ENCODE data around the gene SLC29A1.
"Not testable (repeated sequence)": the region's sequence is repeated elsewhere in the genome, so short reads cannot be mapped to it uniquely, and the experiment has no call there.

SLC29A1 gene

DNA sequence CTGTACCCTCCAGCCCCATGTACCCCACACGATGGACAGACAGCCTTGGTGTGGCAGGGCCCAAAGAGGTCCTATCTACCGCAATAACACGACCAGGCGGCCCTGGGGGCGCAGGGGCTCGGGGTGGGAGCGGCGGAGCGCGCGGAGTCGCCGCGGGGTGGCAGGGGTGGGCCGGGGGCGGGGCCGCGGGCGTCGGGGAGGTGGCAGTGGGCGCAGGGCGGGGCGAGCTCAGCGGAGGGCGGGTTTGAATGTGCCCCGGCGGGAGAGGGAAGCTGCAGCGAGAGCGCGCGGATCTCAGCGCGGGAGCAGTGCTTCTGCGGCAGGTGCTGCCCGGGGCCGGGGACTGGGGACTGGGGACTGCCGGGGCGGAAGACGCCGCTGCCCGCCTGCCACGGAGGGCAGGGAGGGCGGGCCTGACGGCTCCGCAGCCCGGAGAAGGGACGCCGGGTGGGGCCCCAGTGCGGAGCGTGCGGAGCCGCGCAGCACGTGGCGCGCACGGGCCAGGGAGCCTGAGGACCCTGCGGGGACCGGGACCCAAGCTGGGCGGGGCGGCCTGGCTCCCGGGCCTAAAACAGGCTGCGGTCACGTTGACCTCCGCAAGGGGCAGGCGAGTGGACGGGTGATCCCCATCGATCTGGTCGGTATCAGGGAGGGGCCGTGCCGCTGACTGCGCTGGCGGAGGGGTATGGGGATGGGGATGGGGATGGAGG lies at the start of gene SLC29A1:
TSS of gene SLC29A1 (plus strand) at position 277 of the 710 bp plus-strand sequence. CDS start 3,719 bp downstream, outside the sequence.
- no peak for DNase-seq (ENCODE audit: low read depth, low spot score)

DNA sequence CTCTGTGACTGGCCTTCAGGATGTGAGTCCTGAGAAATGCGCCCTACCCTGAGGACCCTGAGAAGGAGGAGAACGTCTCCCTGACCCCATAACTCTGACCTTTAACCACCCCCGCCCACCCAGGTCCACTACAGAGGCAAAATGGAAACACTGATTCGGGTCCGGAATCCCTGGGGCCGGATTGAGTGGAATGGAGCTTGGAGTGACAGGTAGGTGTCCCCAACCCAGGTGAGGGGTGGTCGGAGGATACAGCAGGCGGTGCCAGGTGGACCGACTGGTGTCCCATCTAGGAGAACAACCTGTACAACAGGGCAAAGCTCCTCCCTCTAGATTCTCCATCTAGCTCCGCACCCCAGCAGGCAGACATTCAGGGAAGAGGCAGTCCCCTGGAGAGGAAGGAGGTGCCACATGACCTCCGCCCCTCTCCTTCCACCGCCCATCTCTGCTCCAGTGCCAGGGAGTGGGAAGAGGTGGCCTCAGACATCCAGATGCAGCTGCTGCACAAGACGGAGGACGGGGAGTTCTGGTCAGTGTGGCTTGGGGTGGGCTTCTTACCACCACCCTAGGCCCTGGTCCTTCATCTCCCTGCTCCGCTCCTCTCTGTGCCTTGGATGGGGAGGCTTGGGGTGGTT lies 47.1 kb upstream of the SLC29A1 start:
- no peak for DNase-seq (ENCODE audit: low read depth, low spot score)

DNA sequence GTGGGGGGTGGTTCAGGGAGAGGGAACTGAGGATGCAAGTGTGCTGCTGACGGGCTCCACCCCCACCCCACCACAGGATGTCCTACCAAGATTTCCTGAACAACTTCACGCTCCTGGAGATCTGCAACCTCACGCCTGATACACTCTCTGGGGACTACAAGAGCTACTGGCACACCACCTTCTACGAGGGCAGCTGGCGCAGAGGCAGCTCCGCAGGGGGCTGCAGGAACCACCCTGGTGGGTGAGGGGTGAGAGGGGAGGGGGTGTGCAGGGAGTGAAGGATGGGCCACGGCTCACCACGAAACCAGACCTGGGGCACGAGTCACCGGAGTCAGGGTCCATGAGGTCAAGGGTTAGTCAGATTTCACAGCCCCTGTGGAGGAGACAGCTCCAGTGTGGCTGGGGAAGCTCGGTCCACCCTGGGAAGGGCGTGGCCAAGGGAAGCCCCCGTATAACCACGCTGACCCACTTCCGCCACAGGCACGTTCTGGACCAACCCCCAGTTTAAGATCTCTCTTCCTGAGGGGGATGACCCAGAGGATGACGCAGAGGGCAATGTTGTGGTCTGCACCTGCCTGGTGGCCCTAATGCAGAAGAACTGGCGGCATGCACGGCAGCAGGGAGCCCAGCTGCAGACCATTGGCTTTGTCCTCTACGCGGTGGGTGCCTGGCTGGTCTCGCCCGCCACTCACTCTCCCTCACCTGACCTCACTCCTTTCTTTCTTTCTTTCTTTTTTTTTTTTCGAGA lies 46.5 kb upstream of the SLC29A1 start:
- DNase-seq (ENCODE audit: low read depth, low spot score) = no peak

DNA sequence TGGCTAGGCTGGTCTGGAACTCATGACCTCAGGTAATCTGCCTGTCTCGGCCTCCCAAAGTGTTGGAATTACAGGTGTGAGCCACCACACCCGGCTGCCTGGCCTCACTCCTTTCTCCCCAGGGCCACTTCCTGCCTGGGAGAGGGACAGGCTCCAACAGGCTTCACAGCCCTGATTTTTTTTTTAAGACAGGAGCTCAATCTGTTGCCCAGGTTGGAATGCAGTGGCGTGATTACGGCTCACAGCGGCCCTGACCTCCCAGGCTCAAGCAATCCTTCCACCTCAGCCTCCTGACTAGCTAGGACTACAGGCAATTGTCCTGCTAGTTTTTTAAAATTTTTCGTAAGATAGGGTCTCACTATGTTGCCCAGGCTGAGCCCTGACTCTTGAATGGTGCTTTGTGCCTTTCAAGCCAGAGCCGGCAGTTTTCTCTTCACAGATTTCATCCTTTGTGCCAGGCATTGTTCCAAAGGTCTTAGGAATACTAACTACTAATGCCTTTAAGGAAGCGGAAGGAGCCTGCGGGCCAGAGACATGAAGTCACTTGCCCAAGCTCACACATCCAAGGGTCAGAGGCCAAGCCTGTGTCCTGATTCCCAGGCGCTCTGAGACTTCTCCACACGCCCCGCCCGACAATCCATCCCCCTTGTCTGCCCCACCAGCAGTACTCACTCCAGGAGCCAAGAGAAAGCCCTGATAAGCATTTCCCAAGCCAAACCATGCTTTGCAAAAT lies 45.5 kb upstream of the SLC29A1 start:
- no peak for DNase-seq (ENCODE audit: low read depth, low spot score)

DNA sequence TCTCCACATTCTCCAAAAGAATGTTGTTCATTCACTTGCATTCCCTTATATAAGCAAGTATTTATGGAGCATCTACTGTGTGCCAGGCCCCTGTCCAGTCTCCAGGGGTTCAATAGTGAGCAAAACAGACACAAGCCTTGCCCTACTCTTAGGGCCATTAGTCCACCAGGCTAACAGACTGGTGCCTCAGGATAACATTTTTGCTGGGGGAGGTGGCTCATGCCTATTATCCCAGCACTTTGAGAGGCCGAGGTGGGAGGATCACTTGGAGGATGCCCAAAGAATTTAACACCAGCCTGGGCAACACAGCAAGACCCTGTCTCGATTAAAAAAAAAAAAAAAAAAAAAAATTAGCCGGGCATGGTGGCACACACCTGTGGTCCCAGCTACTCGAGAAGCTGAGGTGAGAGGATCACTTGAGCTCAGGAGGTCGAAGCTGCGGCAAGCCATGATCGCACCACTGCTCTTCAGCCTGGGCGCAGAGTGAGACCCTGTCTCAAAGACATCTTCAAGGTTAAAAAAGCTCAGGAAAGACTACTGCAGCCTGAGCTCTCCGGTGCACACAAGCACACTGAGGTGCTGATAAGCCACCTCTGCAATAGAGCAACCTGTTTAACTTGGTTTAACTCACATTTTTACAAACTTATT lies 44.8 kb upstream of the SLC29A1 start:
- no peak for DNase-seq (ENCODE audit: low read depth, low spot score)

DNA sequence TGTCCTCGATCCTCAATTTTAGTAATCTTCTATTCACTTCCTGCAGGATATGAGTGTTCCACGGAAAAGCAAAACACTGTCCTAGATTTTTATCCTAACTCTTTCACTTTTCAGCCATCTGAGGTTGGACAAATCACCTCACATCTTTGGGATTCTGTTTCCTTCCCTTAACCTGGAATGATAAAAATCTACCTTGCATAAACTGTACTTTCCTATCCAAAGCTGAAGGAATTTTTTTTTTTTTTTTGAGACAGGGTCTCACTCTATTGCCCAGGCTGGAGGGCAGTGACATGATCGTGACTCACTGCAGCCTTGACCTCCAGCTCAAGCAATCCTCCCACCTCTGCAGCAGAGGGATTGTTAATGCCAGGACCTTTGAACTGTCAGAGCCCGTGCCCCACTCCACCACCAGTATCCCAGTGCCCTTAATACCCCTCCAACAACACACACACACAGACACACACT lies 44.3 kb upstream of the SLC29A1 start:
- DNase-seq (ENCODE audit: low read depth, low spot score) = no peak

DNA sequence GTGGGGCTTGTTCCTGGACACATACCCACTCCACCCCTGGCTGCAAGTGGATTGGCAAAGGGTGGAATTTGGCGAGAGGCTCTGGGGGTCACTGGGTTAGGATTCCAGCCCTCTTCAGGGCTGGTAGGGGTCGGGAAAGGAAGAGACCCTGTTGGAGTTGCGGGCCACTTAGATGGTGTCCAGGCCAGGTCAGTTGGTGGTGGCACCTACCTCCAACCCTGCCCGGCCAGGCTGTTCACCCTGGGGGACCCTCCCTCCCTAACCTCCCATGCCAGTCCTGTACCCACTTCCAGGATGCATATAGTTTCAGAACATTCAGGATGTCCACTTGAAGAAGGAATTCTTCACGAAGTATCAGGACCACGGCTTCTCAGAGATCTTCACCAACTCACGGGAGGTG lies 43.7 kb upstream of the SLC29A1 start:
- no peak for DNase-seq (ENCODE audit: low read depth, low spot score)

DNA sequence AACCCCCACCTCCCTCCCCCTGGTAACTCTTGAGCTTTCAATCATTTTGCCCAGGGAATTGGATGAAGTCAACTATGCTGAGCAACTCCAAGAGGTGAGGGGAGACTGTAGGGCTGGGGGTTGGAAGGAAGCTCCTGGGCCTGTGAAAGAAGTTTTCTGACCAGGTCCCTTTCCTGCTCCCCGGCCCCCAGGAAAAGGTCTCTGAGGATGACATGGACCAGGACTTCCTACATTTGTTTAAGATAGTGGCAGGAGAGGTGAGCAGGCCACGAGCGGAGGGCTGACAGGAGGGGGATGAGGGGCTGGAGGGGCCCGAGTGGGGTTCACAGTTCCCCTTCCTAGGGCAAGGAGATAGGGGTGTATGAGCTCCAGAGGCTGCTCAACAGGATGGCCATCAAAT lies 43.0 kb upstream of the SLC29A1 start:
- no peak for DNase-seq (ENCODE audit: low read depth, low spot score)

DNA sequence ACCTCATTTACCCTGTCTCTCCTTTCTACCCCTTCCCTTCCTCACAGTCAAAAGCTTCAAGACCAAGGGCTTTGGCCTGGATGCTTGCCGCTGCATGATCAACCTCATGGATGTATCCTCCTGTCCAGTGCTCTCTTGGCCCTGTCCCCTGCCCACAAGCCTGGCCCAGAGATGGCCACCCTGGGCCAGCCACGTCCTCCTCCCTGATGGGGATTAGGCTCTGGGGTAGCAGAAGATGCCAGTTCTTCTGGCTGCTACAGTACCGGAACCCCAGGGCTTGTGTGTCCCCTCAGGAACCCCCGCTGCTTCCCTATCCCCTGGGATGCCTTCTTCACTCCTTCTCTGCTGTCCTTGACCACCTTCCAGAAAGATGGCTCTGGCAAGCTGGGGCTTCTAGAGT lies 42.5 kb upstream of the SLC29A1 start:
- no peak for DNase-seq (ENCODE audit: low read depth, low spot score)

DNA sequence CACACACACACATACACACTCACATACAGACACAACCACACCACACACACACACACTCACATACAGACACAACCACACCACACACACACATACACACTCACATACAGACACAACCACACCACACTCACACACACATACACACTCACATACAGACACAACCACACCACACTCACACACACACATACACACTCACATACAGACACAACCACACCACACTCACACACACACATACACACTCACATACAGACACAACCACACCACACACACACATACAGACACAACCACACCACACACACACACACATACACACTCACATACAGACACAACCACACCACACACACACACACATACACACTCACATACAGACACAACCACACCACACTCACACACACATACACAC lies 41.6 kb upstream of the SLC29A1 start:
- not testable (repeated sequence) for DNase-seq (ENCODE audit: low read depth, low spot score)

DNA sequence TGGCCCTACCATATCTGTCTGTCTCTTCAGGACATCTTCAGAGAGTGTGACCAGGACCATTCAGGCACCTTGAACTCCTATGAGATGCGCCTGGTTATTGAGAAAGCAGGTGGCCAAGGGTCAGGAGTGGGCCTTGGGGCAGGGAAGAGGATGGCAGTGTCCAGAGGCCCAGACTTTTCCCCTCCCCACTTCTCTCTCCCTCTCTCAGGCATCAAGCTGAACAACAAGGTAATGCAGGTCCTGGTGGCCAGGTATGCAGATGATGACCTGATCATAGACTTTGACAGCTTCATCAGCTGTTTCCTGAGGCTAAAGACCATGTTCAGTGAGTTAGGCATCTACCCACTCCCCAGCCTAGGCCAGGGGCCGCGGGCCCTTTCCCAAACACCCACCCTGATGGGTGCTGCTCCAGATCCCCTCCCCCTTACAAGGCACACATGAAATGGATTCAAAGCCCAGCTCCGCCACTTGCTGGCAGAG lies 40.4 kb upstream of the SLC29A1 start:
- no peak for DNase-seq (ENCODE audit: low read depth, low spot score)

DNA sequence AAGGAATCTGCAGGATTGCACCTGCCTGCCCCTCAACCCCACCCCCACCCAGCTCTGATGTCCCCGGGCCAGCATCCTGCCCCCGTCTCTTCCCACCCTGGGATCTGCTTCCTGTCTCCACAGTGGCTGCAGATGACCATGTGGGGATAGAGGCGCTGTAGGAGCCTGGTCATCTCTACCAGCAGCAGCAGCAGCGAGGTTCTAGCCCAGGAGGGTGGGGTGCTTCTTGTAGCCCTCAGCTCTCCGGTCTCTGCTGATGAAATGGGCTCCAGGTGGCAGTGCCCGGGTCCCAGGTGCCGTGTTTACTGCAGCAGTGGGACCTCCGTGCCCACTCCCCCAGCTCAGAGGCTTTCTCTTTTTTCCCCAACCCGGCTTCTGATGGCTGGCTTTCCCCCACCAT lies 39.6 kb upstream of the SLC29A1 start:
- DNase-seq (ENCODE audit: low read depth, low spot score) = no peak

DNA sequence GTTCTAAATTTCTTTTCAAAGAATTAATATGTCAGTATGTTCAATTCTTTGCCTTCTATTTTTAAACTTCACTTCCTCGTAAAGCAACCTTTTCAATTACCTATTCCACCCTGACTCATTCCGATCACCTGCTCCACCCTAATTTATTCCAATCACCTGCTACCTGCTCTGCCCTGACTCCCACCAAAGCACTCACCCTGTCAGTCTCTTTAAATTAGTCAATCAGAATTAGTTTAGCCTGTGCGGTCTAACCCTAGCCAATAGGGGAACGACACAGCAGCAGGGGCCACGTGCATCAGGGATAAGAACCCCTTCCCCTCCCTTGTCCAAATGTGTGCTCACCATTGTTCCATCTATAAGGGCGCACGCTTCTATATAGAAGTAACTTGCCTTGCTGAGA lies 38.0 kb upstream of the SLC29A1 start:
- not testable (repeated sequence) for DNase-seq (ENCODE audit: low read depth, low spot score)

DNA sequence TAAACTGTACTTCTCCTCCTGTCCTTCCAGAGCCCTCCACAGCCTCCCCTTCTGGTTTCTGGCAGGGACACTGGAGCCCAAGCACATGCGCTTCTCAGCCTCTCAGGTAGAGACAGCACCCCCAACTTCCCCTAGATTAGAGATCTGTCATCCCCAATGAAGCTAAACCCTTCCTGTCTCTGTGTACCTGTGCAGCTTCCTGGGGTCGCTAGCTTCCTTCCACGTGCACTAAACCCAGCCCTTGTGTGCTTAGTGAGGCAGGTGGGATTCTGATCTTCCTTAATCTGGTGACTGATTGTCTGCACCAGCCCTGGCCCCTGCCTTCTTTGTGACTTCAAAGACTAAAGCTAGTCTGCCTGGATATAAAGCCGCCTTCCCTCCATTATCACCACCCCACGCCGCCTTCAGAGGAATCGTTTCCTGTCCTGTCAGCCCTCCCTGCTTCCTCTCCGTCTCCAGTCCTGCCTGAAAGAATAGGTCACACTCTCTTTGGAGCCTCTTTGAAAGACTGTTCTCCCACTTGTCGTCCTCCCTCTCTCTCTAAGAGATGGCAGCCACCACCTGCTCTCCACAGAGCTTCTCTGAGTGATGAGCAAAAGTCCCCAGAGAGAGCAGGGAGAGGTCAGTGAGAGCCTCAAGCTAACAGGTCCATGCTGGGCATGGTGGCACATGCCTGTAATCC lies 37.3 kb upstream of the SLC29A1 start:
- DNase-seq (ENCODE audit: low read depth, low spot score) = no peak

DNA sequence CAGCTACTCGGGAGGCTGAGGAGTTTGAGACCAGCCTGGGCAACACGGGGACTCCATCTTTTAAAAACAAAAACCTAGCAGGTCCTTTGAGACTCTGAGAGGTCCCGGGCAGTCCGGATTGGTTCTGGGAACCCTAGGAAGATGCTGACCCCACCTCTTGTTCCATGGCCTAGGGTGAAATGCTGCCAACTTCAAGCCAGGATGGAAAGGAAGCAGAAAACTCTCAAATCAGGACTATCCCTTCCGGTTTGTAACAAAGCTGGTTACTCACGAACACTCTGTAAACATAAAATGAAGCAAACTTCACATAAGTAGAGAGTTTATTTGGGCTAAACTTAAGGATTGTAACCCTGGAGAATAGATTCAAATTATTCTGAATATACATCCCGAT lies 36.8 kb upstream of the SLC29A1 start:
- DNase-seq (ENCODE audit: low read depth, low spot score) = no peak

DNA sequence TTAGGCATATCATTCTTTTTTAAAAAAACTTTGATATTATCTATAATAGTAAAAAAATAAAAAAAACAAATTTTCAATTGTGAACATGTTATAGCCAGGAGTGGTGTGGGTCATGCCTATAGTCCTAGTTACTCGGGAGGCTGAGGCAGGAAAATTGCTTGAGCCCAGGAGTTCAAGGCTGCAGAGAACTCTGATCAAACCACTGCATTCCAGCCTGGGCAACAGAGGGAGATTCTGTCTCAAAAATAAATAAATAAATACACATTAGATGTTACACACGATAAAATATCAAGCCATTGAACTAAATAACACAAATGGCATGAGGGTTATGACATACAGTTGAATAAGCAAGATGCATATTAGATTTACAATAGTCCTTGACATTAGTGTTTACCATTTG lies 34.6 kb upstream of the SLC29A1 start:
- DNase-seq (ENCODE audit: low read depth, low spot score) = no peak

DNA sequence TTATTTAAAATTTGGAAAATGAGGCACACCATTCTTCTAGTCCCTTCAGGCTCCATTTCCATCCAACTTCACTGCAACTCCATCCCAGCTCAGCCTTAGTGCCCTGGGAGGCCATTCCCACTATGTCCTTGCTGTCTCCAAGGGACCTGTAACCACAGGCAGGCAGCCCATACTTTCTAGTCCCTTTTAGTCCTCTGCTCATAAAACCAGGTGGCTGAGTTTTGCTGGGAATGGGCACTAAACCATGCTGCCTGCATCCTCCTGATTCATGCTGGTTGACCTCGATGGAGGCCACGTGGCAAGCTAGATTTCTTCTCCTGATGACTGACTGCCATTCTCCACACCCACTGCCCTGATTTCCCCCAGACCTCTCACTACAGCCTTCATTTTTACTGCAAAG lies 34.1 kb upstream of the SLC29A1 start:
- DNase-seq (ENCODE audit: low read depth, low spot score) = no peak

DNA sequence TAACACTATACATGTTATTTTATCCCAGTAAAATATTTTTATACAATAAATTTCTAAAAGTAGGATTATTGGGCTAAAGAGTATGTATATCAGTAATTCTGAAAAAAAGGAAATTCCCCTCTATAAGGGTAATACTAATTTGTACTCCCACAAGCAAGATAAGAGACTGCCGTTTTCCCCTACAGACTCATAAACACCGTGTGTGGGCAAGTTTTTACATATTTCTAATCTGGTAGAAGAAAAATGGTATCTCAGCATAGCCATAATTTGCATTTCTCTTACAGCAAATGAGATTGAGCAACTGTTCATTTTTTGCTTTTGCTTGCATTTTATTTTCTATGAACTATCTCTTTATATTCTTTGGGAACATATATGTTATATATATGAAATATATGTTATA lies 32.7 kb upstream of the SLC29A1 start:
- no peak for DNase-seq (ENCODE audit: low read depth, low spot score)

DNA sequence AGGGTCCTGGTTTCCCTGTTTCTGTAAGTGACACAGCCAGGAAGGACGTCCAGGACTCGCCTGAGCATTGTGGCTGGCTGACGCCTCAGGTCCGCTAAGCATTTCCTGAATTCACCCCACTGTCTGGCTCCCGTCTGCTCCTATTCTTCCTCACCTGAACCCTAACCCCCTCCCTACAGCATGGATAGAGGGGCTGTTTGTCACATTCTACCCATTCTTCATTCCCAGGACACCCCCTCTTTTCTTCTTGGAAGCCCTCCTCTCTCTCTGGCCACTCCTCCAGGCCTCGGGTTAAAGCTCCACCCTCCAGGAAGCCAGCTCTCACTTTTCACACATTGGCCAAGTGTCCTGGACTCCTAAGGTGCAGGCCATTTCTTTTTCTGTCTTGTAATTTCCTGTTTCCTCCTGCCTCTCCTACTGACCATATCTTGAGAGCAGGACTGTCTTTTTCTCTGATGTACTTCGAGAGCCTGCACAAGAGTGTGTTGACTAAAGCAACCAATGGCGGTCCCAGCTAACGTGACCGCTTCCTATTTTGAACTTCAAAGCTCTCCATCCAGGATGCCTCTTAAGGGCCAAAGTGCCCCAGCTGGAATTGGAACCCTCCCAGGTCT lies 30.9 kb upstream of the SLC29A1 start:
- no peak for DNase-seq (ENCODE audit: low read depth, low spot score)

DNA sequence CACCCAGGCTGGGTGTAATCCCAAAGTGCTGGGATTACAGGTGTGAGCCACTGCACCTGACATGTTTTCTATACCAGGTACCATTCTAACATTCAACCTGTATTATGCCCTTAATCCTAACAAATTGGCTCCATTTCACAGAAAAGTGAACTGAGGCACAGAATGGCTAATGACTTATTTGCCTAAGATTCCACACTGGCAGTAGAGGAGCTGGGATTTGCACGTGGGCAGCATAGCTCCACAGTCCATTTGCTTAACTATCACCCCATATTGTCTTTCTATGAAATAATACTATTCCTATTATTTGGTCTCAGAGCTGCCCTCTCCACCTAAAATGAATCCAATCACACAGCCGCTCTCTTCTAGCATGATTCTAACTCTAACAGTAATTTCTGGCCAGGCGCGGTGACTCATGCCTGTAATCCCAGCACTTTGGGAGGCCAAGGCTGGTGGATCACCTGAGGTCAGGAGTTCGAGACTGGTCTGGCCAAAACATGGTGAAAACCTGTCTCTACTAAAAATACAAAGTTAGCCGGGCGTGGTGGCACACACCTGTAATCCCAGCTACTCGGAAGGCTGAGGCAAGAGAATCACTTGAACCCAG lies 30.0 kb upstream of the SLC29A1 start:
- no peak for DNase-seq (ENCODE audit: low read depth, low spot score)
